ENCODE data around the gene CLTA.
"Not testable (repeated sequence)": the region's sequence is repeated elsewhere in the genome, so short reads cannot be mapped to it uniquely, and the experiment has no call there.

Gene CLTA

DNA sequence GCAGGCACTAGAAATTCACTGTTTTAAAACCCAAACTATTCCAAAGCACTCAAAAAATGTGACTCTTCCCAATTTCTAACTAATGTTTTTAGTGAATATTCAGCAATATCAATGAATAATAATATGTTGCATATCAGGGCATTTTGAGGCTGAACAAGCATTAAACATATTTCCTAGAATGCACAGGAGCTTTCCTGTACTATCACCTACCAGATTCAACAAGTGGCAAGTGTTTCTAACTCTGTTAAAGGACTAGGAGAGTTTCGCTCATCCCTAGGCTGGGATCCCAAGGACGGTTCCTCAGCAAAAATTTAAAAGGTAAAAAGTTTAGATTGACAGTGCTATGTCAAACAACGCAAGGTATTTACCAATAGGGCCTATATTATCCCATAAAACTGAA is 46.5 kb downstream of the CLTA start:
- no peak for DNase-seq (ENCODE audit: low read depth in 2 of 3, low spot score in 2 of 3)

DNA sequence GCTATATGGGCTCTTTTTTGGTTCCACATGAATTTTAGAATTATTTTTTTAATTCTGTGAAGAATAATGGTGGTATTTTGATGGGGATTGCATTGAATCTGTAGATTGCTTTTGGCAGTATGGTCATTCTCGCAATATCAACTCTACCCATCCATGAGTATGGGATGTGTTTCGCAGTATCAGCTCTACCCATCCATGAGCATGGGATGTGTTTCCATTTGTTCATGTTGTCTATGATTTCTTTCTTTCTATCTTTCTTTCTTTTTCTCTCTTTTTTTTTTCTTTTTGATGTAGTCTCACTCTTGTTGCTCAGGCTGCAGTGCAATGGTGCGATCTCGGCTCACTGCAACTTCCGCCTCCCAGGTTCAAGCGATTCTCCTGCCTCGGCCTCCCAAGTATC is 48.5 kb downstream of the CLTA start:
- not testable (repeated sequence) for DNase-seq (ENCODE audit: low read depth in 2 of 3, low spot score in 2 of 3)

DNA sequence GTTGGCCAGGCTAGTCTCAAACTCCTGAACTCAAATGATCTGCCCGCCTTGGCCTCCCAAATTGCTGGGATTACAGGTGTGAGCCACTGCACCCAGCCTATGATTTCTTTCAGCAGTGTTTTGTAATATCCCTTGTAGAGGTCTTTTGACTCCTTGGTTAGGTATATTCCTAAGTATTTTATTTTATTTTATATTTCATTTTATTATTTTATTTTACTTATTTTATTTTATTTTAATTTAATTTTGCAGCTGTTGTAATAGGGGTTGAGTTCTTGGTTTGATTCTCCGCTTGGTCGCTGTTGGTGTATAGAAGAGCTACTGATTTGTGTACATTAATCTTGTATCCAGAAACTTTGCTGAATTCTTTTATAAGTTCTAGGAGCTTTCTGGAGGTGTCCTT is 49.0 kb downstream of the CLTA start:
- not testable (repeated sequence) for DNase-seq (ENCODE audit: low read depth in 2 of 3, low spot score in 2 of 3)

DNA sequence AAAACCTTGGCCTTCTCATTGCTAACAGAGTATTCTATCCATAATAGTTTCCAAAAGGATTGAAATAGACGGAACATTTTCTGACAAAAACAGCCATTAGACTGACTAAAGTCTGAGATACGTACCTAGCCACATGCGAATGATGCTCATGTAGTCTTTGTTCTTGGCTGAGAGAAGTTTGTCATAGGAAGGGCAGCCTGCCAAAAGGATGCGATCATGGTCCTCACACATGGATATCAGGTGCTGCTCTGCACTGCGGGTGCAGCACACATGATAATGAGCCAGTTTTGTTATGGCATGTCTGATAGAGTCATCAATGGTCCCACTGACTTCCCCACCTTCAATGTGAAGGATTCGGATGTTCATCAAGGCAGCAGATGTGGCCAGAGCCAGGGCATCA is 55.2 kb downstream of the CLTA start:
- DNase-seq (ENCODE audit: low read depth in 2 of 3, low spot score in 2 of 3), result no peak

DNA sequence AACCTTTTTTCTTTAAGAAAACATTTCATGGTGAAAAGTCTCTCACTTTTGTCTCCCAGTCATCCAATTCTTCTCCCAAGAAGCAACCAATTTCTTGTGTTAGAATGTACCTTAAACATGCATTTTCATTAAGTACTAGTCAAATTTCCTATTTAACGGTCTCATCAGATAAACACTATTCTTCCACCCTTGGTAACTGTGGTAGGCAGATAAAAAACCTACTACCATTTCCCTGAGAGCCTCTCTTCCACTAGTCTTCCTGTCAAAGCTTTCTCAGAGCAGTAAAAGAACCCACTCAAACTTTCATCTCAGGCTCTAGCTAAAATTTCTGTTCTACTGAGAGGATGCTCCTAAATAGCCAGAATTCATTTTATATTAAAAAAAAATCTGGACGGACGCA is 56.6 kb downstream of the CLTA start:
- no peak for DNase-seq (ENCODE audit: low read depth in 2 of 3, low spot score in 2 of 3)

DNA sequence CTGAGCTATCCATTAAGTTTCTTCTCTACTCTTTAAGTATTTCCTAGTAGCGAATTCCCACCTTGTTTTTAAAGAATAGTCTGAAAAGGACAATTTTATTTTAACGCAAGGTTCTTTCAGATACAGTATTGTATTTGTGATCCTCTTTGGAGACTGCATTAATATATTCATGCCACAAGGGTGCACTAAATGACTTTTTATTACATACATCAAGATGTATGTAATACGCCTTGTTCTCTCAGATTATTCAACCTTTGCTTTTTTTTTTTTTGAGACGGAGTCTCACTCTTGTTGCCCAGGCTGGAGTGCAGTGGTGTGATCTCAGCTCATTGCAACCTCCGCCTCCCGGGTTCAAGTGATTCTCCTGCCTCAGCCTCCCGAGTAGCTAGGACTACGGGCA is 57.3 kb downstream of the CLTA start:
- DNase-seq (ENCODE audit: low read depth in 2 of 3, low spot score in 2 of 3), result not testable (repeated sequence)

DNA sequence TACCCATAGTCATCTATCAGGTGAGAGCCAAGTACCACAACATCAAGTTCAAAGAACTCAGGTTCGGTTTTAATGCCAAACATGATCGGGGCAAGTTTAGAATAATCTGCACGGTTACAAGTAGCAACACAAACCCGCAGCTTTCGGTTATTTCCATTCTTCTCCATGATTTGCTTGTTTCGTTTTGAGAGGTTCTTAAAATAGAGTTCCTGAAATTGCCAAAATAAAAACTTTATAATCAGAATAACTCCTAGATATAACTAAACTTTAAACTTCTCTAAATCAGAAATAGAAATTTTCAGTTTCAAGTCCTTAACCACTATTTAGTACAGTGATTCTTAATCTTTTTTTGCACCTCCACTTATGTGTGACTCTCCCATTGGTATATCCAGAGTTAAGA is 58.5 kb downstream of the CLTA start:
- no peak for DNase-seq (ENCODE audit: low read depth in 2 of 3, low spot score in 2 of 3)

DNA sequence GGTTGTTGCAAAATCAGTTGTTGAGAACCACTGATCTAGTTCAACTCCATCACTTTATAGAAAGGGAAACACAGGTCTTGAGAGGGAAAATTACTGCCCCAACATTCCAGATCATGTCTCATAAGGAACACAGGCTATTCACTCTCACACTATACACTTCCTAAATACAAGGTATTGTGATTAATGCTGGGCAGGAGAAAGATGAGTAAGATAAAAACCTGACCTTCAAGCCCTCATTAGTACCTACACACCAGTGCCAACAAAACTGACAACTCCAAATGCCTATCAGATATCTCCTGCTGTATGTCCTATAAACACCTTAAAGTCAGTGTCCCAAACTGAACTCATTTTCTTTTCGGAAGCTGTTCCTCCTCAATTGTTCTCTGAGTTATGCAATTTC is 59.4 kb downstream of the CLTA start:
- DNase-seq (ENCODE audit: low read depth in 2 of 3, low spot score in 2 of 3), result no peak

DNA sequence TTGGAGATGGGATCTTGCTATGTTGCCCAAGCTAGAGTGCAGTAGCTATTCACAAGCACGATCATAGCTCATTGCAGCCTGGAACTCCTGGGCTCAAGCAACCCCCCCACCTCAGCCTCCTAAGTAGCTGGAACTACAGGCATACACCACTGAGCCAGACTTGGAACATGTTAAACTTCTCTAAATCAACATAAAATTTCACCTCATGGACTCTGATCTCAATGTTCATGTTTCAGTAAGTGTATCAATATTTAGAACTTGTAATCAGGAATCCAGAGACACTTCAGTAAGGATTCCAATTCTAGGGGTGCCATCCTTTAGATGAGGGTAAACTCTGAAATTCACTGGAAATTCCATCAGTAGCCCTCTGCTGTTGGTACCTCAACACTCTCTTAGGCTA is 60.7 kb downstream of the CLTA start:
- DNase-seq (ENCODE audit: low read depth in 2 of 3, low spot score in 2 of 3), result no peak

DNA sequence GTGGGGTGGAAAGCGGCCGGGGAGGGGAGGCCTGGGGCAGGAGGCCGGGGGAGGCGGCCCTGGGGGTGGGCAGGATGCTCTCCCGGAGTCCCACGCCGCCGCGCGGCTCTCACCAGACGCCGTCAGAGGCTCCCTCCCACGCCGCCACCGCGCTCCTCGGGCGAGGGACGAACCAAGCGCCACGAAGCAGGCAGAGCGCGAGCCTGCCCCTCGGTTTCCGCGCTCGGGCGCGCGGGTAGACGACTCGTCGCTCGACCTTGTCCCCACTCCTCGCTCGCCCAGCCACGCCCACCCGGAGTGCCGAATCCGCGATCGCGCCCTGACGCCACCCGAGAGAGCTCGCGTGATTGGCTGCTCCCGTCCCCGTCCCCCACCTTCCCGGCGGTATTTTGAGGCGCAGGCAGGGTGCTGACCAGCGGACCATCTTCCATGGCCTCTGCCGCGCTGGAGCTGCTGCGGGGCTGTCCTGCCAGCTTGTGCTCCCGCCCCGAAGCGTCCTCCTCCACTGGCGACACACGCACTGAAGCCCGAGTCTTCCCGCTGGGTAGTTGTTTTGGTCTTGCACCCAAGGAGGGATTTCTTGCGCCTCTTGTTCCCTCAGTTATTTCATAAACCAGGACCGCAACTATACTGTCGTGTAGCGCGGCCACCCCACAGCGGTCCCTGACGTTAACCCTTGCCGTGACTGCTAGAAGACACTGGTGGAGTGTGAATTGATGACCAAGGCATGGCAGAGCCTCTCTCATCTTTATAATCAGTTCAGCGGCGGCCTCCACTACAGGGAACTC is 67.7 kb downstream of the CLTA start, which contains the start of gene GNE:
GNE (minus strand) TSS at position 241 of the 788 bp plus-strand sequence. CDS start 9,093 bp downstream, outside the sequence.
- DNase-seq (ENCODE audit: low read depth in 2 of 3, low spot score in 2 of 3), result peak; percentile 93 to 95 (median 94)

DNA sequence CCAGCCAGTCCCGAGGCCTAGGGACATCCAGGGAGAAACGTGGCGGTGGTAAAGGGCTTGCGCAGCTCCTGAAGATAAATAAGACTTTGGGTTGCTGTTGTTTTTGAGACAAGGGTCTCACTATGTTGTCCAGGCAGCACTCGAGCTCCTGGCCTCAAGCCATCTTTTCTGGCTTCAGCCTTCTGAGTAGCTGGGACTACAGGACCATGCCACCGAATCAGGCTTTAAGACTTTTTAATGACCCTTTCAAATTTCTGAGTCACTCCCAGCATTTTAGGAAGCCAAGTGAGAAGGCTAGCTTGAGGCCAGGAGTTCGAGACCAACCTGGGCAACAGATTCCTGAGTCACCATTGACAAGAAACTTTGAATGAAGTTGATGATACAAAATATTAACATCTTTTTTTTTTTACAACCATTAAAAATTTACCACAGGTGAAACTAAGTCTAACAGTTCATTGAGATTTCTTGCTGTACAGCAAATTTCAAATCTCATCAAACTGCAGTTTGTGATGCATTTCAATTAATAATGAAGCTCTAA is 68.3 kb downstream of the CLTA start:
- DNase-seq (ENCODE audit: low read depth in 2 of 3, low spot score in 2 of 3), result peak in 1 of 3 experiments; percentile 1
